GM23338 (cell line): ENCODE data around the gene DYSF. TPM values are rescaled to one million over a fixed set of nuclear protein-coding genes. Genes with fewer than 3 reads are reported as not detected.

Experiments used
- ATAC-seq: fragments of 200-7000 bp; cut with Tn5 transposase; 3 replicates; pipeline ENCODE4 v1.9.1; 2020
- DNase-seq: peaks from one replicate; pipeline ENCODE4 v3.0.0-alpha.2; 2015; ENCODE audit warnings: low spot score
- H2AFZ ChIP-seq: fragments of 200-600 bp; sonication (generic); 2 replicates; pipeline ENCODE4 v1.8.0; 2016; ENCODE audit warnings: antibody characterized with exemption, mild to moderate bottlenecking, moderate library complexity
- H3F3A ChIP-seq: fragments of 200-600 bp; sonication (generic); replicated peaks from 2 replicates; pipeline ENCODE4 v1.8.0; 2017; ENCODE audit warnings: antibody characterized with exemption, mixed run types, low read depth
- H3K27ac ChIP-seq: fragments of 200-600 bp; sonication (generic); 2 replicates; pipeline ENCODE4 v1.6.1; 2016; ENCODE audit warnings: low read depth
- H3K27me3 ChIP-seq: fragments of 200-600 bp; sonication (generic); 2 replicates; pipeline ENCODE4 v1.8.0; 2016; ENCODE audit warnings: mild to moderate bottlenecking, mixed run types, moderate library complexity; ENCODE audit not compliant: insufficient read depth
- H3K36me3 ChIP-seq: fragments of 200-600 bp; sonication (generic); 2 replicates; pipeline ENCODE4 v1.8.0; 2016; ENCODE audit warnings: mild to moderate bottlenecking; ENCODE audit not compliant: insufficient read depth
- H3K4me1 ChIP-seq: fragments of 200-600 bp; sonication (generic); 2 replicates; pipeline ENCODE4 v1.8.0; 2016; ENCODE audit warnings: mild to moderate bottlenecking, moderate library complexity; ENCODE audit not compliant: insufficient read depth
- H3K4me2 ChIP-seq: fragments of 200-600 bp; sonication (generic); 2 replicates; pipeline ENCODE4 v1.7.1; 2017; ENCODE audit warnings: mixed run types
- H3K4me3 ChIP-seq: fragments of 200-600 bp; sonication (generic); 2 replicates; pipeline ENCODE4 v1.6.1; 2016; ENCODE audit warnings: mixed run types
- H3K79me2 ChIP-seq: fragments of 200-600 bp; sonication (generic); replicated peaks from 2 replicates; pipeline ENCODE4 v1.8.0; 2017; ENCODE audit warnings: mild to moderate bottlenecking; ENCODE audit not compliant: insufficient read depth
- H3K9me2 ChIP-seq: fragments of 200-600 bp; sonication (generic); 2 replicates; pipeline ENCODE4 v1.8.0; 2017; ENCODE audit not compliant: insufficient read depth
- H4K20me1 ChIP-seq: fragments of 200-600 bp; sonication (generic); replicated peaks from 2 replicates; pipeline ENCODE4 v1.8.0; 2017; ENCODE audit warnings: mild to moderate bottlenecking; ENCODE audit not compliant: insufficient read depth
- H3K27ac Mint-ChIP-seq: 2 replicates; pipeline ENCODE4 v1.8.0; 2020; ENCODE audit warnings: inconsistent platforms, mild to moderate bottlenecking, moderate library complexity, mixed read lengths
- H3K27me3 Mint-ChIP-seq: 3 replicates; pipeline ENCODE4 v1.8.0; 2022; ENCODE audit warnings: low read depth, mild to moderate bottlenecking, moderate library complexity, mixed read lengths, inconsistent platforms; ENCODE audit not compliant: insufficient read depth, poor library complexity
- H3K36me3 Mint-ChIP-seq: 3 replicates; pipeline ENCODE4 v1.8.0; 2021; ENCODE audit warnings: low read depth, mild to moderate bottlenecking, inconsistent platforms, moderate library complexity, mixed read lengths
- H3K4me1 Mint-ChIP-seq: 3 replicates; pipeline ENCODE4 v1.8.0; 2020; ENCODE audit warnings: mild to moderate bottlenecking, inconsistent platforms, mixed read lengths
- H3K4me3 Mint-ChIP-seq: 3 replicates; pipeline ENCODE4 v1.8.0; 2021; ENCODE audit warnings: moderate library complexity, mild to moderate bottlenecking, inconsistent platforms, mixed read lengths
- H3K9me3 Mint-ChIP-seq: 3 replicates; pipeline ENCODE4 v1.8.0; 2020; ENCODE audit warnings: moderate library complexity, mild to moderate bottlenecking, inconsistent platforms, mixed read lengths
- CREB1 ChIP-seq: fragments of 250-450 bp; sonication (Bioruptor Pico); IDR thresholded peaks from 2 replicates; pipeline ENCODE4 v1.5.0; 2020; ENCODE audit warnings: low read depth, mild to moderate bottlenecking, moderate library complexity
- EZH2 ChIP-seq: fragments of 200-600 bp; sonication (generic); IDR thresholded peaks from one replicate; pipeline ENCODE4 v1.8.0; 2017; ENCODE audit warnings: antibody characterized with exemption, mild to moderate bottlenecking, low read depth; ENCODE audit not compliant: unreplicated experiment
- JUNB ChIP-seq: IDR thresholded peaks from one replicate; pipeline ENCODE4 v1.6.1; 2016; ENCODE audit warnings: antibody characterized with exemption; ENCODE audit not compliant: unreplicated experiment
- NANOG ChIP-seq: IDR thresholded peaks from 2 replicates; pipeline ENCODE4 v1.6.1; 2016; ENCODE audit warnings: antibody characterized with exemption, borderline replicate concordance
- REST ChIP-seq: IDR thresholded peaks from one replicate; pipeline ENCODE4 v1.6.1; 2018; ENCODE audit warnings: antibody characterized with exemption; ENCODE audit not compliant: unreplicated experiment
- ZNF114 ChIP-seq: fragments of 250-450 bp; sonication (Bioruptor Pico); IDR thresholded peaks from 2 replicates; pipeline ENCODE4 v1.5.0; 2020; ENCODE audit warnings: mild to moderate bottlenecking, moderate library complexity
- ZNF331 ChIP-seq: fragments of 250-450 bp; sonication (Bioruptor Pico); IDR thresholded peaks from 2 replicates; pipeline ENCODE4 v1.5.0; 2020; ENCODE audit warnings: low read depth, mild to moderate bottlenecking, moderate library complexity
- ZNF462 ChIP-seq: fragments of 250-450 bp; sonication (Bioruptor Pico); IDR thresholded peaks from 2 replicates; pipeline ENCODE4 v1.5.0; 2020; ENCODE audit warnings: mild to moderate bottlenecking, moderate library complexity
- polyA plus RNA-seq: library from polyadenylated mRNA; unstranded; fragments of >200 nt; fragmentation: Nextera tagmentation; extraction: Ambion mirVana; gene quantifications from 2 replicates; pipeline ENCODE4 v1.2.1, GENCODE V29; 2016
- total RNA-seq: library from RNA; depleted of rRNA; stranded (reverse); fragments of >200 nt; shearing (Covaris generic); gene quantifications from 2 replicates; pipeline ENCODE4 v1.2.3, GENCODE V29; 2014

DYSF gene
- total and polyA plus RNA-seq, 2 experiments from 2014 or later, result 7.3 to 21.3 TPM

GRCh38 chr2:71665168-71666093 lies 212.1 kb downstream of the DYSF start (continued):
- no peak for TF ChIP-seq EZH2
- no peak for TF ChIP-seq CREB1
- no peak for TF ChIP-seq REST
- TF ChIP-seq JUNB, result no peak

GRCh38 chr2:71666094-71666474 lies 212.7 kb downstream of the DYSF start:
- no peak overlapping the region for H3K27ac ChIP-seq

More at GRCh38 chr2:71666094-71666474, 212.7 kb downstream of the DYSF start:
- ATAC-seq (no peak), DNase-seq (no peak)
- no peaks in the 10 kb centered on the region for H3K36me3 ChIP-seq
- H3K36me3 Mint-ChIP-seq, result peaks cover 8% of the 10 kb centered on the region; the same call in 1 of the 3 replicates
- H2AFZ ChIP-seq, result no peak overlapping the region
- no peak overlapping the region for H3K4me3 Mint-ChIP-seq
- H3K79me2 ChIP-seq, result no peaks in the 10 kb centered on the region
- H3K4me3 ChIP-seq, result no peak overlapping the region
- no peak overlapping the region for H3K4me2 ChIP-seq
- no peaks in the 10 kb centered on the region for H3K4me1 Mint-ChIP-seq
- TF ChIP-seq NANOG, result no peak
- no peak for TF ChIP-seq ZNF462
- TF ChIP-seq ZNF331 (CRISPR knock-in tag), result no peak
- TF ChIP-seq ZNF114 (CRISPR knock-in tag), result no peak
- H3K9me2 ChIP-seq, result no peaks in the 10 kb centered on the region
- H3K4me1 ChIP-seq, result no peaks in the 10 kb centered on the region
- no peaks in the 10 kb centered on the region for H4K20me1 ChIP-seq
- peaks cover 11% of the 10 kb centered on the region for H3K27me3 Mint-ChIP-seq
- H3K27me3 ChIP-seq, result no peaks in the 10 kb centered on the region
- H3F3A ChIP-seq, result no peaks in the 10 kb centered on the region
- H3K27ac Mint-ChIP-seq, result no peak overlapping the region
- no peaks in the 10 kb centered on the region for H3K9me3 Mint-ChIP-seq
